ENCODE measurements around the gene ZNF442.
"Not testable (repeated sequence)": the region's sequence is repeated elsewhere in the genome, so short reads cannot be mapped to it uniquely, and the experiment has no call there.

Gene ZNF442

GRCh38 chr19:12374026-12374425 lies 8.5 kb upstream of the ZNF442 start:
- TF ChIP-seq EZH2phosphoT487 (IDR thresholded peaks at IDR 0.05; ENCODE audit: borderline replicate concordance) (no peak), CTCF (conservative IDR thresholded peaks at IDR 0.05; ENCODE audit: low read length) (no peak)

GRCh38 chr19:12364391-12365235 lies 870 bp downstream of the ZNF442 start:
- H3K79me2 ChIP-seq (ENCODE audit: insufficient read depth, low read length), result no peaks in the 10 kb centered on the region
- H3K4me2 ChIP-seq (ENCODE audit: low read depth, low read length, poor library complexity, severe bottlenecking), result peak overlapping the region; percentile 76

More at GRCh38 chr19:12374026-12374425, 8.5 kb upstream of the ZNF442 start:
- Histone ChIP-seq H3K9me2 (replicated peaks; ENCODE audit: low read depth, low read length) (no peaks in the 10 kb centered on the region), H3K79me2 (ENCODE audit: insufficient read depth, low read length) (no peaks in the 10 kb centered on the region), H3K4me2 (ENCODE audit: low read depth, low read length, poor library complexity, severe bottlenecking) (no peak overlapping the region), H3K27me3 (ENCODE audit: insufficient read depth, low read length, poor library complexity, severe bottlenecking) (no peaks in the 10 kb centered on the region), H2AFZ (ENCODE audit: low read length) (no peak overlapping the region), H3K9ac (ENCODE audit: low read depth, low read length, poor library complexity, severe bottlenecking) (no peak overlapping the region), H3K9me3 (ENCODE audit: insufficient read depth, low read depth, low read length) (no peaks in the 10 kb centered on the region; the same call in none of the 2 replicates), H4K20me1 (ENCODE audit: insufficient read depth, low read length, poor library complexity, severe bottlenecking) (no peaks in the 10 kb centered on the region), H3F3A (ENCODE audit: low read depth) (no peaks in the 10 kb centered on the region), H3K36me3 (ENCODE audit: insufficient read depth, low read length) (no peaks in the 10 kb centered on the region), H3K4me1 (ENCODE audit: insufficient read depth, low read length, poor library complexity, severe bottlenecking) (no peaks in the 10 kb centered on the region), H3K4me3 (ENCODE audit: low read length, poor library complexity, severe bottlenecking) (no peak overlapping the region)

GRCh38 chr19:12362236-12362635 lies 3.2 kb downstream of the ZNF442 start:
- not testable (repeated sequence) for H3K4me3 ChIP-seq (ENCODE audit: low read length, poor library complexity, severe bottlenecking); H3K79me2 ChIP-seq (ENCODE audit: insufficient read depth, low read length); H3K9me3 ChIP-seq (ENCODE audit: insufficient read depth, low read depth, low read length); H3K9me2 ChIP-seq (replicated peaks; ENCODE audit: low read depth, low read length); H3F3A ChIP-seq (ENCODE audit: low read depth); H3K27me3 ChIP-seq (ENCODE audit: insufficient read depth, low read length, poor library complexity, severe bottlenecking); H4K20me1 ChIP-seq (ENCODE audit: insufficient read depth, low read length, poor library complexity, severe bottlenecking); H3K9ac ChIP-seq (ENCODE audit: low read depth, low read length, poor library complexity, severe bottlenecking); H3K36me3 ChIP-seq (ENCODE audit: insufficient read depth, low read length); H3K4me2 ChIP-seq (ENCODE audit: low read depth, low read length, poor library complexity, severe bottlenecking); H2AFZ ChIP-seq (ENCODE audit: low read length)
- peaks cover 12% of the 10 kb centered on the region for H3K4me1 ChIP-seq (ENCODE audit: insufficient read depth, low read length, poor library complexity, severe bottlenecking)

More at GRCh38 chr19:12364391-12365235, 870 bp downstream of the ZNF442 start:
- no peaks in the 10 kb centered on the region for H3F3A ChIP-seq (ENCODE audit: low read depth)
- TF ChIP-seq EZH2phosphoT487 (IDR thresholded peaks at IDR 0.05; ENCODE audit: borderline replicate concordance) (no peak), CTCF (conservative IDR thresholded peaks at IDR 0.05; ENCODE audit: low read length) (no peak)
- H3K27me3 ChIP-seq (ENCODE audit: insufficient read depth, low read length, poor library complexity, severe bottlenecking), result no peaks in the 10 kb centered on the region
- H3K9ac ChIP-seq (ENCODE audit: low read depth, low read length, poor library complexity, severe bottlenecking), result peak overlapping the region; percentile 72
- H3K4me3 ChIP-seq (ENCODE audit: low read length, poor library complexity, severe bottlenecking), result peak overlapping the region; percentile 77
- peaks cover 12% of the 10 kb centered on the region for H3K4me1 ChIP-seq (ENCODE audit: insufficient read depth, low read length, poor library complexity, severe bottlenecking)
- H3K9me2 ChIP-seq (replicated peaks; ENCODE audit: low read depth, low read length), result no peaks in the 10 kb centered on the region
- no peaks in the 10 kb centered on the region for H4K20me1 ChIP-seq (ENCODE audit: insufficient read depth, low read length, poor library complexity, severe bottlenecking)
- H3K9me3 ChIP-seq (ENCODE audit: insufficient read depth, low read depth, low read length), result no peaks in the 10 kb centered on the region
- peak overlapping the region; percentile 86 for H2AFZ ChIP-seq (ENCODE audit: low read length)
- H3K36me3 ChIP-seq (ENCODE audit: insufficient read depth, low read length), result no peaks in the 10 kb centered on the region

Measured in Loucy (cell line).